Sigmoid colon (tissue), 7 donors: ENCODE results near the gene SGCD. TPM values are rescaled to one million over a fixed set of nuclear protein-coding genes. Genes with fewer than 3 reads are reported as not detected.

Experiments used
- DNase-seq: peaks from one replicate; pipeline ENCODE4 v3.0.0-alpha.2; 2019
- H3K27ac ChIP-seq, 4 donors: fragments of 200-600 bp; sonication (generic); one replicate each; pipeline ENCODE4 v1.5.1; 2016 to 2019; ENCODE audit warnings: mild to moderate bottlenecking in 1 of 4
- H3K27me3 ChIP-seq, 3 donors: fragments of 200-600 bp; sonication (generic); one replicate each; pipeline ENCODE4 v1.5.1; 2019; ENCODE audit warnings: mild to moderate bottlenecking in 1 of 3
- H3K36me3 ChIP-seq, 4 donors: fragments of 200-600 bp; sonication (generic); one replicate each; pipeline ENCODE4 v1.5.1; 2016 to 2019
- H3K4me1 ChIP-seq, 4 donors: fragments of 200-600 bp; sonication (generic); one replicate each; pipeline ENCODE4 v1.5.1; 2017 to 2019
- H3K4me3 ChIP-seq, 4 donors: fragments of 200-600 bp; sonication (generic); one replicate each; pipeline ENCODE4 v1.5.1; 2017 to 2019; ENCODE audit warnings: mild to moderate bottlenecking in 2 of 4, moderate library complexity in 1 of 4
- H3K9me3 ChIP-seq, 4 donors: fragments of 200-600 bp in 3 of 4; sonication (generic) in 3 of 4; one replicate each; pipeline versions ENCODE4 v1.5.1 to v1.6.1; 2013 to 2019
- EP300 ChIP-seq, 4 donors: sonication (generic); formaldehyde crosslinking; IDR thresholded peaks; one replicate each; pipeline ENCODE4 v1.6.1; 2017; ENCODE audit warnings: antibody characterized with exemption in 4 of 4
- POLR2A ChIP-seq, 2 donors: fragments of 450-650 bp; IDR thresholded peaks; one replicate each; pipeline ENCODE4 v1.6.1; 2016; ENCODE audit warnings: antibody characterized with exemption in 2 of 2, mild to moderate bottlenecking in 2 of 2, moderate library complexity in 2 of 2
- POLR2AphosphoS5 ChIP-seq, 4 donors: sonication (generic); formaldehyde crosslinking; IDR thresholded peaks; one replicate each; pipeline ENCODE4 v1.6.1; 2017; ENCODE audit warnings: antibody characterized with exemption in 4 of 4
- WGBS, 2 donors: extraction: QIAGEN DNeasy Blood & Tissue Kit; methylation state at CpG; one replicate each; pipeline ENCODE4 v1.1.7; 2013; 5-methylcytosine and 5-hydroxymethylcytosine counted together
- intact Hi-C: fragments of 100-400 bp; cut with DNase I; formaldehyde crosslinking; loops from one replicate; pipeline ENCODE4 v1.15.1; 2023
- polyA plus RNA-seq, 3 donors: library from polyadenylated mRNA; stranded (reverse); fragments of 200-250 nt; gene quantifications; one replicate each; pipeline ENCODE4 v1.2.3, GENCODE V29; 2013
- total RNA-seq, 4 donors: library from RNA; depleted of rRNA; stranded (reverse); fragments of >200 nt; gene quantifications; one replicate each; pipeline ENCODE4 v1.1.0, GENCODE V29; 2016
- TF ChIP-seq, protein P1 (sequence below), 4 experiments: fragments of 450-650 bp in 3 of 4; fragments of 200-600 bp in 1 of 4; IDR thresholded peaks; one replicate each; pipeline ENCODE4 v1.5.1; 2016 to 2019; ENCODE audit warnings: antibody characterized with exemption in 4 of 4, mild to moderate bottlenecking in 3 of 4, moderate library complexity in 2 of 4
- donor health status: healthy with polysubstance abuse.
- donor health status: Bipolar disorder and iron deficiency.
- donor health status: healthy.

The SGCD gene
- total and polyA plus RNA-seq, 7 donors = under 0.01 to 34.3 (median 8.2) TPM

DNA sequence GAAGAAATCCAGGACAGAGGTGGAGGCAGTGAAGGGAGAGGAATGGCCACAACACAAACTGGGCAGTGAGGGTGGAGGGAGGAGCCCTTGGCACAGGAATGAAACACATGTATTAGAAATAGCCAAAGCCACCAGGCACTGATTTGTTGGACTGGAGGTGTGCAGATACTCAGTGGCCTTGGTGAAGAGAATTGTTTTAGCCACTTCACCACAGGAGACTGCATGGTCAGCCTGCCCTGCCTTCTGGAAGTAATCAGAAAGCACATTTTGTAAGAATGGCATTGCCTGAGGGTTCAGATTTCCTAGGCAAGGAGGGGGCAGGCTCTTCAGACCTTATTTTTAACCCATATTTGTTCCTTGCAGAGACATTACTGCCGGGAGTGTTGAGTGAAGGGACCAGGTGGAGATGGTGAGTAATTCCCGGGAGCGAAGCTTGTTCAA is 2.2 kb downstream of the SGCD start:
- peaks cover 0 to 39% (median 18%) of the 10 kb centered on the region in 4 donors for H3K4me1 ChIP-seq
- DNase-seq = no peak
- H3K4me3 ChIP-seq = peak overlapping the region in 2 of 4 donors; percentile 57 to 60
- intact Hi-C loops = loop anchor here (5.0 to 10.0 kb wide), 2 partner anchors 168 to 266 kb away; no protein-coding TSS in a partner anchor
- TF ChIP-seq EP300 (IDR thresholded peaks at IDR 0.05) (no peak), POLR2A (IDR thresholded peaks at IDR 0.05) (no peak), POLR2AphosphoS5 (IDR thresholded peaks at IDR 0.05) (no peak)
- TF ChIP-seq, protein P1, sequence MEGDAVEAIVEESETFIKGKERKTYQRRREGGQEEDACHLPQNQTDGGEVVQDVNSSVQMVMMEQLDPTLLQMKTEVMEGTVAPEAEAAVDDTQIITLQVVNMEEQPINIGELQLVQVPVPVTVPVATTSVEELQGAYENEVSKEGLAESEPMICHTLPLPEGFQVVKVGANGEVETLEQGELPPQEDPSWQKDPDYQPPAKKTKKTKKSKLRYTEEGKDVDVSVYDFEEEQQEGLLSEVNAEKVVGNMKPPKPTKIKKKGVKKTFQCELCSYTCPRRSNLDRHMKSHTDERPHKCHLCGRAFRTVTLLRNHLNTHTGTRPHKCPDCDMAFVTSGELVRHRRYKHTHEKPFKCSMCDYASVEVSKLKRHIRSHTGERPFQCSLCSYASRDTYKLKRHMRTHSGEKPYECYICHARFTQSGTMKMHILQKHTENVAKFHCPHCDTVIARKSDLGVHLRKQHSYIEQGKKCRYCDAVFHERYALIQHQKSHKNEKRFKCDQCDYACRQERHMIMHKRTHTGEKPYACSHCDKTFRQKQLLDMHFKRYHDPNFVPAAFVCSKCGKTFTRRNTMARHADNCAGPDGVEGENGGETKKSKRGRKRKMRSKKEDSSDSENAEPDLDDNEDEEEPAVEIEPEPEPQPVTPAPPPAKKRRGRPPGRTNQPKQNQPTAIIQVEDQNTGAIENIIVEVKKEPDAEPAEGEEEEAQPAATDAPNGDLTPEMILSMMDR (IDR thresholded peaks at IDR 0.05) = no peak
- H3K27ac ChIP-seq = peak overlapping the region in 3 of 4 donors; percentile 83 to 87 (median 83)
- no peaks in the 10 kb centered on the region for H3K9me3 ChIP-seq
- no peaks in the 10 kb centered on the region for H3K27me3 ChIP-seq
- H3K36me3 ChIP-seq = no peaks in the 10 kb centered on the region
- WGBS, 2 donors = 92 to 93% methylated on average over 3 of the region's 3 CpGs

DNA sequence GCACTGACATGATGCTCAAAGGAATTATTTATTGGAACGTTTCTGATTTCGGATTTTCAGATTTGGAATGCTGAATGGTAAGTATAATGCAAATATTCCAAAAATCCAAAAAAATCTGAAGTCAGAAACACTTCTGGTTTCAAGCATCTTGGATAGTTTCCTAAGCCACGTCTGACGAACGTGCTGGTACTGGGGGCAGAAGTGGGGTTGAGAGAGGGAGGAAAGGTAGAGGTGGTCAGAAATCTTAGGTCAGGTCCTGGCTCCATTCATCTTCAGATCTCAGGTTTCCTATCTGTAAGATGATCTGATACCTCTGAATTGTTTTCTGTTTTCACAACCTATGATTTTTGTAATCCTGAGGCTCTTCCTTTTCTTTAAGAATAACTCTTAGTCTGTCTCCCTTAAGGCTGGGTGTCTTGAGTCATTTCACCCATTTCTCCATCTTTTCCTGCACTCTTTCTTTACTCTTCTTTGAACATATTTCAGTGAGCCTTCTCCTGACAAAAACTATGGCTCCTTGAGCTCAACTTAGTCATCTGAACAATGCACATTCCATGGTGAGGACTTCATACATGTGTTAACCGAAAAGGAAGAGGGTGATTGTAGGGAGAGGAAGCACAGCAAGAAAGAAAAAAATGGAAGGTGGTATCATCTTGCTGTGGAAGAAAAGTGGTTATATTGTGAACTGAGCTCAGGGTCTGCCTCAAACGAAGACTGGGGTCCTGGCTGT is 3.3 kb downstream of the SGCD start:
- 79 to 90% methylated on average over 7 of the region's 7 CpGs for WGBS, 2 donors
- H3K4me3 ChIP-seq = no peak overlapping the region
- H3K27ac ChIP-seq = no peak overlapping the region
- H3K9me3 ChIP-seq = no peaks in the 10 kb centered on the region
- no peak for TF ChIP-seq POLR2A (IDR thresholded peaks at IDR 0.05)
- TF ChIP-seq, protein P1 (IDR thresholded peaks at IDR 0.05) = no peak
- TF ChIP-seq POLR2AphosphoS5 (IDR thresholded peaks at IDR 0.05) = no peak
- no peaks in the 10 kb centered on the region for H3K27me3 ChIP-seq
- no peaks in the 10 kb centered on the region for H3K36me3 ChIP-seq
- H3K4me1 ChIP-seq = peaks cover 0 to 35% (median 14%) of the 10 kb centered on the region in 4 donors
- intact Hi-C loops = no loop called here
- no peak for DNase-seq

DNA sequence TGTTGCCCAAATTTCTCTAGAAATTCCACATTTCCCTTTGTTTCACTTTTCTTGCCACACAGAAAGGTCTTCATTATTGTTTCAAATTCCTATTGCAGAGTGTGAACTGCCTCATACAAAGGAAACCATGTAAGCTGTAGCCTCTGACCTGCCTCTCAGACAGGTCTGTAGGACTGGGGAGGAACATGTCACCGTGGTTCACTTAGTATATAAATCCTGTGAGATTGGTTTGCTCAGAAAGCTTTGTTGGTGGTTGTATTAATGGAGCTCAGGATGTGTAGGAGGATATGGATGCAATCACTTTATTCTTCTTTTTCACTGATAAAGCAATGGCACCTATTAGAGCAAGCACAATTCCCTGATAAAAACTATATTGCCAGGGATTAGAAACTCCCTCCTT is 4.2 kb downstream of the SGCD start:
- intact Hi-C loops = no loop called here
- TF ChIP-seq POLR2A (IDR thresholded peaks at IDR 0.05) (no peak), EP300 (IDR thresholded peaks at IDR 0.05) (no peak), POLR2AphosphoS5 (IDR thresholded peaks at IDR 0.05) (no peak)
- TF ChIP-seq, protein P1 (IDR thresholded peaks at IDR 0.05) = no peak
- no peak for DNase-seq
- Histone ChIP-seq H3K27me3 (no peaks in the 10 kb centered on the region), H3K27ac (no peak overlapping the region), H3K4me3 (no peak overlapping the region), H3K36me3 (no peaks in the 10 kb centered on the region), H3K9me3 (no peaks in the 10 kb centered on the region), H3K4me1 (peaks cover 0 to 29% (median 6%) of the 10 kb centered on the region in 4 donors)
- WGBS, 2 donors = 15 to 32% methylated on average over 1 of the region's 1 CpG

DNA sequence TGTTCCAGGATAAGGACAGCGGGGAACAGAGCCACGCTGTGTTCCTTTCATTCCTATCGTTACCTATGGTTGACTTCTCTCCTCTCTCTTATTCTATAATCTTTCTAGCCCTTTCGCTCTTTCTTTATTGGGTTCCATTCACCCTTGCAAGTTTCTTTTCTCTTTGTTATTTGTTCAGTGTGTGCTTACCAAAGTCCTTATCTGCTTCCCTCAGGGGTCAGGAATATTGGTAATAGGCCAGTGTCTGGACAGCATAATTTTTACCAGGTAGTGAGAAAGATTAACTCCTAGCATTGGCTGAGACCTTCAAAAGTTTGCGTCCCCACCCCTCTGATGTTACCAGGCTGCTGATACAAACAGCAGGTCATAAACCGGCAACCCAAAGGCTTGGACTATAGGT is 4.9 kb downstream of the SGCD start:
- Histone ChIP-seq H3K4me3 (no peak overlapping the region), H3K9me3 (no peaks in the 10 kb centered on the region), H3K36me3 (no peaks in the 10 kb centered on the region), H3K4me1 (peaks cover 0 to 23% (median 2%) of the 10 kb centered on the region in 4 donors), H3K27ac (no peak overlapping the region), H3K27me3 (no peaks in the 10 kb centered on the region)
- intact Hi-C loops = no loop called here
- DNase-seq = no peak
- 80 to 90% methylated on average over 6 of the region's 6 CpGs for WGBS, 2 donors
- TF ChIP-seq EP300 (IDR thresholded peaks at IDR 0.05) (no peak), POLR2A (IDR thresholded peaks at IDR 0.05) (no peak)

DNA sequence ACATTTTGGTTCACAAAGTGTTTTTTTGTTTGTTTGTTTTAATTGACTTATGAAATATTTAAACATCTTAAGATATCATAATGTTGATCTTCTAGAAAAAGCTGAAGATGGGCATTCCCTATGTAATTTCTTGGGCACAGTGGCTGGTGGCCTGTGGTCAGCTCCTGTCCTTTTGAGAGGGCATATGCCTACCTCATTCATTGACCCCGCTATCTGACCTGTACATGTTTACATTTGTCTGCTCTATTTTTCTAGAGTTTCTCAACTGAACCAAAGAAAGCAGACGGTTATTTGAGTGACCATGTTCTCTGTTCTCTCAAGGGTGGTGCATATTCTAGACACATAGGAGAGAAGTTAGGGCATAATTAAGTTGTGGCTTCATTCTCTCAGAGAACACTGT is 5.3 kb downstream of the SGCD start:
- intact Hi-C loops = no loop called here
- WGBS, 2 donors = 33 to 38% methylated on average over 2 of the region's 2 CpGs
- DNase-seq = no peak
- Histone ChIP-seq H3K9me3 (no peaks in the 10 kb centered on the region), H3K27ac (no peak overlapping the region), H3K4me3 (no peak overlapping the region), H3K36me3 (no peaks in the 10 kb centered on the region), H3K27me3 (no peaks in the 10 kb centered on the region), H3K4me1 (peaks cover 0 to 23% (median 2%) of the 10 kb centered on the region in 4 donors)
- TF ChIP-seq, protein P1 (IDR thresholded peaks at IDR 0.05) = no peak
- TF ChIP-seq POLR2AphosphoS5 (IDR thresholded peaks at IDR 0.05) (no peak), POLR2A (IDR thresholded peaks at IDR 0.05) (no peak), EP300 (IDR thresholded peaks at IDR 0.05) (no peak)
